Glomerular endothelial cell (primary cell): ENCODE measurements around the gene KHDC1L. TPM values are rescaled to one million over a fixed set of nuclear protein-coding genes. Genes with fewer than 3 reads are reported as not detected.
"Not testable (repeated sequence)": the region's sequence is repeated elsewhere in the genome, so short reads cannot be mapped to it uniquely, and the experiment has no call there.

Experiments
- DNase-seq: peaks from one replicate; pipeline ENCODE4 v3.0.0-alpha.2; 2011; ENCODE audit warnings: low read depth, low spot score; ENCODE audit errors: extremely low read depth
- total RNA-seq: library from RNA; depleted of rRNA; stranded (reverse); fragments of >200 nt; gene quantifications from 2 replicates; pipeline ENCODE4 v1.2.3, GENCODE V29; 2015

Gene KHDC1L
- total RNA-seq, 1 donor from 2014 or later: not detected

DNA sequence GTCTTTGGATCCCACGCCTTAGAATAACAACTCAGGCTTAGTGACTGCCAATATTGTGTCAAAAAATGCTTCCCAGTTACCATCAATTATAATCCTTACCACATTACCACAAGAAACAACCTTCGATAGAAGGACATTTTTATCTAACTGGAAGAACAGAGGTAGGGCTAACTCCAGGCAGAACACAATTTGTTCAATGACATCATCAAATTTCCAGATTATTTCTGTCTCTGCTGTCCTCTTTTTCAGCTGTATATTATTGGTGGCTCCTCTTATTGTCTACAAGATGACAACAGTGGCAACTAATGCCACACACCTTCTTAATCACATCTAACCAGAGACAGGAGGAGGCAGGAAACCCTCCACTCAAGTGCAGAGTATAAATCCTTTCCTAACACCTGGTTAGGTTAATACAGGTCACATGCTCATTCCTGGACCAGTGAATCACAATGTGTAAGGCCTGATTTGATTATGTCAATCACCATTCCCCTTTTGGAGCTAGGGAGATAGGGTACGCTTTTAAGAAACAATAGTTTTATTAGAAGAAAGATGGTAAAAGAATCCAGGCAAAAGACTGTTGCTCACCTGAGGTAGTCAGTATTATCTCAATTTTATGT is 18.0 kb downstream of the KHDC1L start:
- DNase-seq: no peak

GRCh38 chr6:73204252-73204651 is 21.0 kb downstream of the KHDC1L start:
- DNase-seq: no peak

GRCh38 chr6:73203098-73203497 is 22.2 kb downstream of the KHDC1L start:
- DNase-seq: no peak

DNA sequence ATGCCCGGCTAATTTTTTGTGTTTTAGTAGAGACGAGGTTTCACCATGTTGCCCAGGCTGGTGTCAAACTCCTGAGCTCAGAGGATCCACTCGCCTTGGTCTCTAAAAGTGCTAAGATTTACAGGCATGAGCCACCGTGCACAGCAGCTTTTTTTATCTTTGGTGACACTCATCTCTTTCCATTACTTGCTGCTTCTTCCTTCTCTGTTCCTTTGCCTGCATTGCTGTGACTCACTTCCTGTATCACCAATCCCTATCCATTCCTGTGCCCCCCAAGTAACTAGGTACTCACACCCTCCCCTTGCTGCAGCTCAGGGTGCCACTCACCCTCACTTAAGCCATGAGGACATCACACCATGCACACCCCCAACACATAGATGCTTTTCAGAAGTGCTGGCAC is 24.6 kb downstream of the KHDC1L start:
- DNase-seq: no peak

DNA sequence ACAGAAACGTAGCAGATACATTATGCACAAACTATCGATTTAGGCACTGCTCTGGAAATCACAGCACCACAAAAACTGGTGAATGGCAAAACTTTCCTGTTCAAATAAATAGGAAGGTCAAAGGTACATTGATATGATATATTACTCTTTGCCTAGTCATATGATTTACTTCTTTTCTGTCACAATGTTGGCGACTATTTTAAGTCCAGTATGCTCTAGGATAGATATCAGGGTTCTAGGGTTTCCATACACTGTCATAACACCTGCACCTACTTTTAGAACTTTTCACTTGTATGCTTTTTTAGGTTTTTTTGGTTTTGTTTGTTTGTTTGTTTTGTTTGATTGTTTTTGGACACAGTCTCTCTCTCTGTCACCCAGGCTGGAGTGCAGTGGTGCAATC is 25.0 kb downstream of the KHDC1L start:
- no peak for DNase-seq

DNA sequence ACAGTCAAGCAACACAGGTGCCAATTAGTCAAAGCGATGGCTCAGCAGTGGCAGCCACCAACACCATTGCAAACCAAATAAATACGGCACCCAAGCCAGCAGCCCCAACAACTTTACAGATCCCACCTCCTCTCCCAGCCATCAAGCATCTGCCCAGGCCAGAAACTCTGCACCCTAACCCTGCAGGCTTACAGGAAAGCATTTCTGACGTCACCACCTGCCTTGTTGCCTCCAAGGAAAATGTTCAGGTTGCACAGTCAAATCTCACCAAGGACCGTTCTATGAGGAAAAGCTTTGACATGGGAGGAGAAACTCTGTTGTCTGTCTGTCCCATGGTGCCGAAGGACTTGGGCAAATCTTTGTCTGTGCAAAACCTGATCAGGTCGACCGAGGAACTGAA is 30.6 kb downstream of the KHDC1L start:
- DNase-seq: no peak

DNA sequence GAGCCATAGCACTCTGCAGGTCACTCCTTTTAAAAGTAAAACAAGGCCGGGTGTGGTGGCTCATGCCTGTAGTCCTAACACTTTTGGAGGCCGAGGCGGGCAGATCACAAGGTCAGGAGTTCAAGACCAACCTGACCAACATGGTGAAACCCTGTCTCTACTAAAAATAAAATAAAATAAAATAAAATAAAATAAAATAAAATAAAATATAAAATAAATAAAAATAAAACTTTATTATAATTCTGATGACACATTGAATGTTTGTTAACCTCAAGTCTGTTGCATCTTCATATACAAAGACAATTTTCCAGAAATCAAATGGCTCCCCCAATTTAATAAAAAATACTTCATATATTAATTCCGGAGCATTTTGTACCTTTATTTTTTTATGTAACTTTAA is 32.0 kb downstream of the KHDC1L start:
- not testable (repeated sequence) for DNase-seq

DNA sequence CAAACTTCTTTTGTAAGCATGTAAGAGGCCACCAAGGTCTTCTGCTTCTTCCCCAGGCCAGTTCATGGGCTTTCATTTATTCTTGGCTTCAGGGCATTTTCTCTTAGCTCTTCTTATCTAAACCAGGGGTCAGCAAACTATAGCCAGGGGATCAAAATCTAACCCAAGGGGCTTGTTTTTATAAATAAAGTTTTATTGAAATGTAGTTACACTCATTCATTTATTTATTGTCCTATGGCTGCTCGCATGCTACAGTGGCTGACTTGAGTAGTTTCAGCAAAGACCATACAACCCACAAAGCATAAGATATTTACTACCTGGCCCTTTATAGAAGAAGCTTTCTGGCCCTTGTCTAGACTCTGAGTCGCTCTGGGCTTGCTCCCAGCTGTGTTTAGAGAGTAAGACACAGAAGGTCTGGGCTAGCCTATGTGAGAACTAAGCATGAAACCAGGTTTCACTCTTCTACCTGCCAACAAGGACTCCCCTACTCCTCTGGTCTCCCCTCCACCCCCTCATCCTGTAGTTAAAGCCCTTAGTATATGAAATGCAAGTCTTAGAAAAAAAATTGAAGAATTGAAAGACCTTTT is 43.2 kb downstream of the KHDC1L start:
- DNase-seq: no peak

DNA sequence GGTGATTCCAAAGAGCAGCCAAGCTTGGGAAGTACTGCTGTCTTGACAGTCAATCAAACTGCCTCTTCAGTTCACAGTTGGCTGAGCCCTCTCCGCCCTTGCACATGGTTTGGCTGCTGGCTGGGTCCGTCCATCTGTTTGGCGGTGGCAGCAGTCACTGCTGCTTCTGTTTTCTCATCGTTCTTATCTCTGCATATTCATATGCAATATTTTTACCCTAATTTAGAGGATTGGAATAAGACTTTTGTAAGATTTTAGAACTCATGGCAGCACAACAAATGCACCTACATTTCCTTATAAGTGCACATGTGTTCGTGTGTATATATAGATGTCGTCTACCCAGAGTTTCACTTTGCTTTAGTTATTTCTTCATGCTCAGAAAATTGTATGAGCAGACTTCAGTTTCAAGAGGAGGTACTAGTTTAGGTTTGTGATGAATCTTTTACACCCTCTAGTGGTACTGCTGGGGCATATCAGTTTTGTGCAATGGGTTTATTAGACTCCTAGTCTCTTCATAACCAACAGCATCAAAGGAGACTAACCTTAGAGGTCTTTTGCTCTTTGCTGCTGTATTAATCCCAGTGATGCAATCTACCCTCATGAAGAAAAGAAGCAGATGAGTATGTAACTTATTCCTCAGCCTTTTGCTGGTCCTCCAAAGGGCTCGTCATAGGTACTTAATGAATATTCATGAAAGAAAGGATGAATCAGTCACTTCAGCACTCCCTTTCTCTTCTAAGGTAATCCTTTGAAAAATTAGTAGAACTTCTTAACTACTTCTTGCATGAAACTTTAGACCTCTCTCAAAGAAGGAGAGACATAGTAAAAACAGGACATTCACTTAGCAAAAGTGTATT is 44.3 kb downstream of the KHDC1L start:
- peak; percentile 25 for DNase-seq

GRCh38 chr6:73180076-73180738 is 45.1 kb downstream of the KHDC1L start:
- no peak for DNase-seq

- no peak for DNase-seq
These were observed 47.9 kb downstream of the KHDC1L start for GRCh38 chr6:73177221-73177944.

DNA sequence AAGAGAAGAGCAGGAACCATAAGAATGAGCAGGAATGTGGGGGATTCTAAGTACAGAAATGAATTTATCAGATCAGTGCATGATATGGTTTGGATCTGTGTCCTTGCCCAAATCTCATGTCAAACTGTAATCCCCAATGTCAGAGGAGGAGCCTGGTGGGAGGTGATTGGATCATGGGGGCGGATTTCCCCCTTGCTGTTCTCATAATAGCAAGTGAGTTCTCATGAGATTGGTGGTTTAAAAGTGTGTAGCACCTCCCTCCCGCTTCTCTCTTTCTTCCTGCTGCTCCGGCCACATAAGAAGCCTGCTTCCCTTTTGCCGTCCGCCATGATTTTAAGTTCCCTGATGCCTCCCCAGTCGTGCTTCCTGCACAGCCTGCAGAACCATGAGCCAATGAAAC is 49.2 kb downstream of the KHDC1L start:
- no peak for DNase-seq

DNA sequence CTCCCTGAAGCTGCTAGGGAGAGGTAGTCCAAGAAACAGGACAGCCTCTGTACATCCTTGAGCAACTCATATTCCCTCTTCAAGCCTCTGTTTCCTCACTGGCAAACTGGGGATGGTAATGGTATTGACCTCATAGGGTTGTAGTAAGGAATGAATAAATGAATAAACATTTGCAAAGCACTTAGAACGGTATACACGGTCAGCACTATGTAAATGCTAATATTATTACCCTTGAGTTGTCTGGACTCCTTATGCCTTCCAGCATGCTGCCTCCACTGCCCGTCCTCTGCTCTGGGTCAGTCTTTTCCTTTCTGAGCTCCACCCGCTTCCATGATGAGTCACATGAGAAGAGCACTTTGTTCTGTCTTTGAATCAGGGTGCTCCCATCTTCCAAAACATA is 50.6 kb downstream of the KHDC1L start:
- no peak for DNase-seq

Other genes starting within 250 kb of the KHDC1L start
- 2.2 and 2.9 TPM in 2 replicates for gene KHDC1, start 37.7 kb upstream of the KHDC1L start, total RNA-seq
- gene DPPA5, start 128.8 kb upstream of the KHDC1L start, total RNA-seq: not detected in 2 replicates
- gene KHDC3L, start 137.2 kb upstream of the KHDC1L start, total RNA-seq: not detected in 2 replicates
- not detected in 2 replicates for gene OOEP, start 144.4 kb upstream of the KHDC1L start, total RNA-seq
- gene DDX43, start 169.3 kb upstream of the KHDC1L start, total RNA-seq: 1.2 TPM in 1 of 2 replicates, not detected in the other
- 3.4 and 7.7 TPM in 2 replicates for gene CGAS, start 226.8 kb upstream of the KHDC1L start, total RNA-seq
- gene MTO1, start 236.2 kb upstream of the KHDC1L start, total RNA-seq: 17.7 and 18.3 TPM in 2 replicates